NCI-H446 treated with DMSO at 0.1 percent for 48 hours (cell line): Measurements from ENCODE around the gene NOP16.

Source experiments
- DNase-seq: peaks from one replicate; lab custom pipeline; 2025; lab: John Stamatoyannopoulos, UW

Gene NOP16

DNA sequence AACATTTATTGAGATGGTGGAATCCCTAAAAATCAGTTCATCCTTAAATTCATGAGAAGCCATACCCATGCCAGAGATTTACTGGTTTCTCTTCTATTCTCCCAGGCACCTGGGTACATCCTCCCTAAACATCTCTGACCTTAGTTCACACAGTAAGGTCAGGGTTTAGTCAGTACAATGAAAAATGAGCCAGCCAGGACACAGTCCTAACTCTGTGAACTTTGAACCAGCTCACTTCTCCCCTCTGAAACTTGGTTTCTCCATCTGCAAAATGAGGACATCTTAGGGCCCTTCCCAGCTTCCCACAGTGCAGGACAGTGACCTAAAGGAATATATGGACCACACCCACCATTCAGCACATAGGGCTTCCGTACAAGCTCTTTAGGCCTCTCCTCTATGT lies 1.9 kb downstream of the NOP16 start:
- DNase-seq: no peak

GRCh38 chr5:176384991-176385390 lies 3.4 kb downstream of the NOP16 start:
- no peak for DNase-seq

DNA sequence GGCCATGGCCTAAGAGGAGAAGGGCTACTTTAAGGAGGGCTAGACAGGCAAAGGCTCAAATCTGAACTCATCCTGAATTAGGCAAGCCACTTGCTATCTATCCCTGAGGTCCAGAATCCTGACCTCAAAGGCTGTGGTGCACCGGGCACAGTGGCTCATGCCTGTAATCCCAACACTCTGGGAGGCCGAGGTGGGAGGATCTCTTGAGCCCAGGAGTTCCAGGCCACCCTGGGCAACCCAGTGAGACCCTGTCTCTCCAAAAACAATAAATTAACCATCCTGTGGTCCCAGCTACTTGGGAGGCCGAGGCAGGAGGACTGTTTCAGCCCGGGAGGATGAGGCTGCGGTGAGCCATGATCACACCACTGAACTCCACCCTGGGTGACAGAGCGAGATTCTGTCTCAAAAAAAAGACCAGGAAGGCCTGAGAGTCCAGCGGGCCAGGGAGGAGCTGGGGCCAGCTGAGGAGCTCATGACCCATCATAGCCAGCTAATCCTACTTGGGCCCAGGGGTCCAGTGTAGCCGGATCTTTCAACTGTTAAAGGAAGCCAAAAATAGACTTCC lies 4.0 kb downstream of the NOP16 start:
- no peak for DNase-seq

DNA sequence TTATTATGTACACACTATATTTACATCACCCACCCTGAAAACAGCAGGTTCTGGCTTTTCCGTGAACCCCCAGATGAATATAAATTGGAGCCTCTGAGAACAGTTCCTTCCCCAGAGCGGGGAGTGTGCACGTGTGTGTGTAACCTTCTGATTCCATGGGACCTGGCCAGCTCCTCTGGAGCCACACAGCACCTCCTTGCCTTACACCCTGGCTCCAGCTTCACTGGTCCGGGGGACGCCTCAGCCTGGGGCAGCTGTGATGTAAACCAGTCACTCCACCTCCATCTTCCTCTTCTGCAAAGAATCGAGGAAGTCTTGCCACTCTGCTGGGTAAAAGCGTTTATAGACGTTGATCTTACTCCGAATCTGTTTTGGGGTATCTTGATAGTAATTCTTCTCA lies 4.4 kb downstream of the NOP16 start:
- no peak for DNase-seq

DNA sequence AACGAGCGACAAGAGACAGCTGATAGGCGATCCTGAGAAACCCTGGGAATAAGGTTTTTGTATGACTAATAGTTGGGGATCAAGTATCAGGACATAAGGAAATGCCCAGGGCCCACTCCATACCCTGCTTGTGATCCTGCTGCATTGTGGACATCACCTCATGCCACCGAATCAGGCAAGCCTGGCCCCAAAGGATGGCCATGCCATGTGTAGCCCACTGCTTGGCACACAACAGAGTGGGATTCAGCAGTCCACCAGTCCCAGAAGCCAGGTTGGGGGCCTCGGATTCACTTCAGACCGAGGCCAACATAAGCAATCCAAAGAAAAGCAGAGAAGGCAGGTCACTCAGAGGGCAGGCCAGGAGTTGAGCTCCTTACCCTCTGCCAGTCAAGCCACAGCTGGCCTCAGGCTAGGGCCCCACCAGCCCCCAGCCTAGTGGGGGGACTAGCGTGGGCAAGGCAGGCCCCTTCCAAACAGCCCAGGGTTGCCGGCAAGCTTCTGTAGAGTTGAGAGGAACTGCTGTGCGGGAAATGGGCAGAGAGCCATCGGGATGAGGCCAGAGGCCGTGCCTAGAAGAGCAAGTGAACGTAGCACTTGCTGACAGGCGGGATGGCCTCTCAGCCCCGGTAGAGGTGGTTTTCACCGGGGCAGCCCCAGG lies 5.0 kb downstream of the NOP16 start:
- no peak for DNase-seq

- DNase-seq: no peak
Observed at GRCh38 chr5:176382721-176383120, 5.7 kb downstream of the NOP16 start.

DNA sequence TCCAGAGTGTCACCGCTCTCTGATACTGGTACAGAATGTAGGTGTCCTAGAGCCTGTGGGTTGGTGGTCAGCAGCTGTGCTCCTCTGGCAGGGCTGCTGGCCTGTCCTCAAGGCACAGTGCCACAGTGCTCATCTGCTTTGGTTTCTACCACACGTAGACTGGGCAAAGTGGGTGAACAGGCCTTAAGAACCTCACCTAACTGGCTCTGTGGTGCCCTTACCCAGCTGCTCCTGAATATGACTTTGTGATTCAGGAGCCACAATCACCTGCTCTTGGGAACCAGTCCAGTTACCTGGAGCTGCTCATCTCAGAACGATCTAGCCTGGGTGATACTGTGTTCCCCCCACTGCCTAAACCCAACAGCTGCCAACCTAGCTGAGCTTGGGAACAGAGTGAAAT lies 6.4 kb downstream of the NOP16 start:
- DNase-seq: no peak

GRCh38 chr5:176381423-176381822 lies 7.0 kb downstream of the NOP16 start:
- peak; percentile 44 for DNase-seq

GRCh38 chr5:176379881-176380280 lies 8.5 kb downstream of the NOP16 start:
- no peak for DNase-seq

DNA sequence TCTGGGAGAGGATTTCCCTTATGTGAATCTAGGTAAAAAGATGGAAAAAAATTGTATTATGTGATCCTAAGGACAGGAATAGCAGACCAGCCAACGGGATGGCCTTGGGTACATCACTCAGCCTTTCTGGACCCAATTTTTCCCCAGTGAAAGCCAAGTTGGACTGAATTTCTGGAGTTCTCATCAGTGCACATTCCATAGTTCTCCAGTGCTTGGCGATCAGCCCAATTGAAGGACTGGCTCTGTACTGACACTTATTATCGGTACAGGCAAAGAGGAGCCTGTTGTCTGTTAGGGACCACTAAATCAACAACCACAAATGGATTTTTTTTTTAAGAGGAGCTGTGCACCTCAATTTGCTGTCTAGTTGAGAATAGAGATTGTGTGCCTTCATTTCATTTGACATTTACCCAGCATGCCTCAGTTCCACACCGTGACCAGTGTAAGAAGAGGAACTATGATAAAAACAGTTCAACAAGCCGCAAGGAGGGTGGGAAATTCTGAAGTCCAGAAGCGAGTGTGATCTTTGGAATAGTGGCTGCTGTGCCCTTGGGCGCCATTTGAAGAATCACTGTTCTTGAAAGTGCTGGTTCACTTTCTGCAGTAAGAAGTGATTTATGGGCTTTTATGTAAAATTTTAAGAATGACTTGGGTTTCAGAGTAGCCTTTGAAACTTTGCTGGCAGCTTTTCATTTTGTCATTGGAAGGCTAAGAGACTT lies 15.1 kb downstream of the NOP16 start:
- DNase-seq: no peak

GRCh38 chr5:176371621-176372539 lies 16.5 kb downstream of the NOP16 start:
- no peak for DNase-seq

DNA sequence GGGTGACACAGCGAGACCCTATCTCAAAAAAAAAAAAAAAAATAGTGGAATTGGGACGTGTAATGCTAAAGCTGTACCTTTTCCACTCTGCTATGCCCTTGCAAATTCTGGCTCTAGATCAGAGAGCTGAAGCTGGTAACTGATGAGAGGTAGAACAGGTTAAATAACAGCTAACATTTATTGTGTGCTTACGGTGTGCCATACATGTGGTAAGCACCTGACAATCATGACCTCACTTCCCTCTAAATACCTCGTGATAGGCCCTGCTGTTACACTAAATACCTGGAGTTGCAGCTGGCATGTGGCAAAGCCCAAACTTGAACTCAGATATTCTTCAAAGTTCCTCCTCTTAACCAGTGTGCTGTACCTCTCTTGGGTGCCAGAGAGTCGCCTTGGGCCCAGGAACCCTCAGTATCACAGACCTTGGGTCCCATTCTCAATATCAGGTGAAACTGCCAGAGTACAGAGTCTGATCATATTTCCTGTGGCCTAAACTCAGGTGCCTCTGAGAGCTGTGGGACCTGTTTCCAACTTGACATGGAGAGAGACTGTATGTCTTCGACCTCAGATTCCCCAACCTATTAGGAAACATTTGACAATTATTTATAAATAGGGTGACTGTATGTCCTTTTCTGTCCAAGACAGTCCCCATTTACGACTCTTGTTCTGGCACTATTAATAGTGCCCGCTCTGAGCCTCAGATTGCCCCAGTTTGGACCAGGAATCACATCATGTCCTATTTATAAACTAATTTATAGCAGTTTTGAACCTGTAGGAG lies 18.3 kb downstream of the NOP16 start:
- no peak for DNase-seq

- no peak for DNase-seq
Observed at GRCh38 chr5:176368726-176369125, 19.7 kb downstream of the NOP16 start.

DNA sequence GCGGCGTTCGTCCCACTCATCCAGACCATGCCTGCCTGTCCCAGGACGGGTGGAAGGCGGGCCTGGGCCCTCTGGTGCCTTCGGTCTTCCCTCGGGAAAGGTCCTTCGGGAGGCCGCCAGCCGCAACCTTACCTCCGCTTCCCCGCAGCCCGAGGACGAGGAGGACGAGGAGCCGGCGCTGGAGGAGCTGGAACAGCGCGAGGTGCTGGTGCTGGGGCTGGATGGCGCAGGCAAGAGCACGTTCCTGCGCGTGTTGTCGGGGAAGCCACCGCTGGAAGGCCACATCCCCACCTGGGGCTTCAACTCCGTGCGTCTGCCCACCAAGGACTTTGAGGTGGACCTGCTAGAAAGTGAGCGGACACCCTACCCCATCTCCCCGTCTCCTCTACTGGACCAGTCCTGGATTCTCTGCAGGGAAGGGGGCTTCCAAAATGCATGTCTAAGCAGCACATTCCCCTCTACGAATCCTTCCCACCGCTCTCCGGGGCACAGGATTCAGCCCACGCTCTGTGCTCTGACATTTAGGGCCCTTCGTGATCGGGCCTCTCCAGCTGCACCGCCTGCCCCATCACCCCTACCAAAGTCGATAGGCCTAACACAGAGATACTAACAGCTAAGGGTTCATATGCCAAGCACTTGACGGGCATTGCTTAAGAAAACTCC lies 22.0 kb downstream of the NOP16 start:
- no peak for DNase-seq

DNA sequence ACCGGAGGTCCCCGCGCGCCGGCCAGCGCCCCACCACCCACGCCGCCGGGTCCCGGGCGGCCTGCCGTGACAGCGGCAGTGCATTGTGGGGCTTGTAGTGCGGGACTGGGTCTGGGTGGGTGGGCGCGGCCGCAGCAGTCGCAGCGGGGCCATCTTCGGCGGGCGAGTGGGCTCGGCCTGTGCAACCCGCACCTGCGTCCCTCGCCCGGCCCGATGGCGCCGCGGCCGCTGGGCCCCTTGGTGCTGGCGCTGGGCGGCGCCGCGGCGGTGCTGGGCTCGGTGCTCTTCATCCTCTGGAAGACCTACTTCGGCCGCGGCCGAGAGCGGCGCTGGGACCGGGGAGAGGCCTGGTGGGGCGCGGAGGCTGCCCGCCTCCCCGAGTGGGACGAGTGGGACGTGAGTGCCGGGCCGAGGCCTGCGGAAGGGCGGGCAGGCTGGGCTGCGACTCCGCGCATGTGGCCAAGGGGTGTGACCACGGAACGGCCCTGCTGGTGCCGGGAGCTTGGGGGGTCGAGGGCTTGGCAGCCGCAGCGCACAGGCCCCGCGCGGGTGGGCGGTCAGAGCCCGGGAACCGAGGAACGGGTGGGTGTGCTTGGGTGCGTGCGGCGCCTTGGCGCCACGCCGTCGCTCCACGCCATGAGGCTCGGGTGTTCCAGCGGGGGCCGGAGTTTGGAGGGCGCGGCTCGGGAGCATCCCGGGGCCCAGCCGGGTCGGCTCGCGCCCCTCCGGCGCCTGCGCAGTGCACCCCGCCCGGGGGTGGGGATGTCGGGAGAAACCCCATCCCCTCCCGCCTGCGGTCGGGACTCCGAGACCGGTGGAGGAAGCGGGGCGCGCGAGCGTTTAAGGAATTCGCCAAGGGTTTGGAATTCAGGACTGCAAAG lies 22.8 kb downstream of the NOP16 start, which contains the start of gene ARL10:
Gene ARL10, plus strand, starts transcription at position 137 of the 881 bp plus-strand sequence. Its CDS starts 77 bp downstream, at position 214.
- DNase-seq: no peak

GRCh38 chr5:176364765-176365350 lies 23.5 kb downstream of the NOP16 start:
- no peak for DNase-seq

DNA sequence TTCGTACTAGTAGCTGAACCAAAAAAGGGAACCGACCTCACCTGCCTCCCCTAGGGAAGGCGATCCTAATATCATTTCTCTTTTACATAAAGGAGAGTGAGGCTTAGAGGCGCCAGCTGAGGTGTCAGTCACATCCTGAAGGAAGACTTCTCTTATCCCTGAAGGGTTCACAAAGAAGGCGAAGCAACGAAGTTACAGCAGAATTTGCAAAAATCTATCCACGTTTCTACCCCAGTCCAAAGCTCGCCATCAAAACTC lies 26.2 kb downstream of the NOP16 start:
- DNase-seq: no peak

DNA sequence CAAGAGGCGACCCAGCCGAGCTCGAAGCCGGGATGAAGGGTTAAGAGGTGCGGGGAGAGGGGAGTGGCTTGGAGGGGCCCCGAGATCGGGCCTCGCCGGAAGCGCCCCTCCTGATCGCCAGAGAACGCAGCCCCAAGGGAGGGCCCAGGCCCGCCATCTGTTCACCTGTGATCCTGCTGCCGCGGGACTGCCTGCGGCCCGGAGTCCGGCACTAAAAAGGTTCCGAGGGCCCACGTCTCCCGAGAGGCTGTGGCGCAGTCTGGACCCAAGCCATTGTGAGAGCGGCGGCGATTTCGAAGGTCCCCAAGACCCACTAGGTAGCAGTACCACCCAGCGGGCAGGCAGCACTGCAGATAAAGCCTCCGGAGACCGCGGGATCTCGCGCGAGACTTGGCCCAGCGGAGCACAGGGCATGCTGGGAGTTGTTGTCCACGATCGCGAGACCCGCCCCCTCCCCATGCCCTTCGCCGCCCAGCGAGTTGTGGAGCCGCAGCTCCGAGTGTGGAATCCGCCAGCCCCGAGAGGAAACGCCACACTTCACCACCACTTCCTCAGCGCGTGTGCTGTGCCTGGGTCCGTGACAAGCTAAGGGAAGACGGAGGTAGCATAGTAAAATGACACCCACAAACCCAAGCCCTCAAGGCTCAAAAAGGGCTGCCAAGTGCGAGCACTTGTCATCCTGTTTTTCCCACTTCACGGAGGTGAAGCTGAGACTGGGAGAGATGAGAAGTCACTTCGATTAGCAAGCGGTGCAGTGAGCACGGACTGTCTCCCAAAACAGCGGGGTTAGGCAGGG lies 26.8 kb downstream of the NOP16 start, which contains the start of gene KIAA1191:
Gene KIAA1191, minus strand, starts transcription at position 328 of the 796 bp plus-strand sequence. CDS start 2,256 bp downstream, outside the sequence.
- DNase-seq: peak; percentile 74

- no peak for DNase-seq
Observed at GRCh38 chr5:176360894-176361436, 27.4 kb downstream of the NOP16 start.
